ENCODE measurements around the gene PRPF38B.

DNA sequence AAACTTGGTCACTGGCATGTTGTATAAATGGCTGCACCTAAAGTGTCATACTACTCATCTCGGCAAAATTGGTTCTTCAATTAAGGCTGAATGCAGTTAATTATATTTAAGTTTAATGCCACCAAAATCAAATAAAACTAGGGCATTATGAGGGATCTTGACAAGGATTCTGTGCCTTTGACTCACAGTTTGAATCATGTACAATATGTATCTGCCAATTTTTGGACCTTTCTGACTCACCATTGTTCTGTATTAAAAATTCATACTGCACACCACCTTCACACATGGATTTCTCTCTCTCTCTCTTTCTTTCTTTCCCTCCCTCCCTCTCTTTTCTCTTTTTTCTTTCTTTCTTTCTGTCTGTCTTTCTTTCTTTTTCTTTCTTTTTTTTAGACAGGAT is 40.3 kb downstream of the PRPF38B start:
- no peak for TF ChIP-seq FOXA1 (IDR thresholded peaks at IDR 0.05)
- TF ChIP-seq L3MBTL2 (conservative IDR thresholded peaks at IDR 0.05): no peak

All from HEK293T (cell line).